ENCODE results near the gene ETFA.

Gene ETFA

DNA sequence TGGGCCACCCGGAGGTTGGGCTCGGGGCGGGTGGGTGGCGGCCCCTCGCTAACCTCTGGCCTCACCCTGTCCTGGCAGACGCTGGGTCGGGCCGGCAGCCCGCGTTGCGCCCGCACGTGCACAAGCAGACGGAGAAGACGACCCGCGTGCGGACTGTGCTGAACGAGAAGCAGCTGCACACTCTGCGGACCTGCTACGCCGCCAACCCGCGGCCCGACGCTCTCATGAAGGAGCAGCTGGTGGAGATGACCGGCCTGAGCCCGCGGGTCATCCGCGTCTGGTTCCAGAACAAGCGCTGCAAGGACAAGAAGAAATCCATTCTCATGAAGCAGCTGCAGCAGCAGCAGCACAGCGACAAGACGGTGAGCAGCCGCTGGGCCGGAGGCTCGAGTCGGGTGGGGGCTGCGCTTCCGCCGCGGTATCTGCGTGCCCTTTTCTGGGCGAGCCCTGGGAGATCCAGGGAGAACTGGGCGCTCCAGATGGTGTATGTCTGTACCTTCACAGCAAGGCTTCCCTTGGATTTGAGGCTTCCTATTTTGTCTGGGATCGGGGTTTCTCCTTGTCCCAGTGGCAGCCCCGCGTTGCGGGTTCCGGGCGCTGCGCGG is 29.0 kb upstream of the ETFA start:
- no peak for DNase-seq

DNA sequence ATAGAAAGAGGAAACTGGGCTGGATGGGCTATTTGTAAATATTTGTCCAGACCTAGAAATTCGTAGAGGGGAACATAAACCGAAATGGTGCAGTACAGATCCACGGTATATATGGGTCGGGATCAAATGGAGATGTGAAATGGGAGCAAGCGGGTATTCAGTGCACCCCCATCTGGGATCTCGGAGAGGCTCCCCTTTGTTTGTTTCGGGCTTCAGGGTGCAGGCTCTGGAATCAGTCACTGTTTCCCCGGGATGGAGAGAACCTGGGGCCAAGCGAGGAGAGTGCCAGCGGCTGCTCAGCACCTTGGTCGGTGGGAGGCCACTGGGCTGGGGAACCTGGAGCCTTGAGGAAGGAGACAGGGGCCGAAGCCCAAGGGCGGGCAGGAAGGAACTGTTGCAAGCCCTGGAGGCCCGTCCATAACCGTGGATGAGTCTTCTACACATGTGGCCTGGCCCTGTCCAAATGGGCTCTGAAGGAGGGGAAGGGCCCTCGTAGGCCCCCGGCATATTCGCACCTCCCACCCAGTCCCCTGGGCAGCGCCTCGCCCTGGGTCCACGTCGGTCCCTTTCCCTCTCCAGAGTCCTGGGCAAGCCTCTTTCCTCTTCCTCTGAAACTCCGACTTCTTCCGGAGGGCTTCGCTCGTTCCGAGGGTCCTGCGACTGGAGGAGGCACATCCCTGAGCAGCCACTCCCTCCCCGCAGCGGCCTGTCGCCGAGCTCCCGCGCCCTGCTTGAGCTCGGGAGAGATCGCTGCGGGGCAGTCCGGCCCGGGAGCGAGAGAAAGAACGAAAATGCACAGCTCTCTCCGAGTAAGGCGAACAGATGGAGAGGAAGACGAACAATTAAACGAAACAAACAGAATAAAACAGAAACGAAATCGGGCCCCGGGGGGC is 28.3 kb upstream of the ETFA start:
- DNase-seq = no peak

DNA sequence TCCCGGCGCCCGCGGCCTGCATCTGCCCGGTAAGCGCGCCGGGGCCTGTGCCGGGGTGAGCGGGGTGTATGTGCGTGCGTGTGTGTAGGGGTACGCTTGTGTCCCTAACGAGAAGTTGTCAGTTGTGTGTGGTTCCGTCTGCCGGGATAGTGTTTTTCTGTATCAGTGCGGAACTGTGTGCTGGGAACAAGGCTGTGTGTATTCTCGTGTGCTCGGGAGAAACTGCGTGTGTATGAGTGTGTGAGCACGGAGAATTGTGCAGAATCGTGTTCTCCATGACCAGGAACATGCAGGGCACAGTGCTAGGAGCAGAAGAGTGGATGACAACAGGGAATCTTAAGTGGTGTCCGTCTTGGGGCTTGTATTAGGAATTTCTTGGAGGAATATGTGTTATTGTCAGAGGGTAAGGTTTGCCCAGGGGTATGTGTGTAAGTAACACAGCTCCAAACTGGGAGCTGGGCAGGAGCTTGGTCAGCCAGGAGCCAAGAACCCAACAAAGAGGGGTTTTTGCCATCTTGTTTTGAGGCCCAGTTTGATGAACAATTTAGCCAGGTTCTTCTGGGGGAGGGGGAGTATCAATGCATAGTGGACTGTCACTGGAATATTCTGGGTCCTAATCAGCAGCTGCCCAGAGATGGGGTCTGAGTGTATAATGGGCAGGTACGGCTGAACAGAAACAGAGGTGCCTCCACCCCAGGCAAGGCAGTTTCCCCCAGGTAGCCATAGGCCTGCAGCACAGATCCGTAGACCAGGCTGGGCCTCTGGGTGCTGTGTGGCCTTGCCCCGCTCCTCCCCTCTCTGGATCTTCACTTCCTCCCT is 27.4 kb upstream of the ETFA start:
- no peak for DNase-seq

DNA sequence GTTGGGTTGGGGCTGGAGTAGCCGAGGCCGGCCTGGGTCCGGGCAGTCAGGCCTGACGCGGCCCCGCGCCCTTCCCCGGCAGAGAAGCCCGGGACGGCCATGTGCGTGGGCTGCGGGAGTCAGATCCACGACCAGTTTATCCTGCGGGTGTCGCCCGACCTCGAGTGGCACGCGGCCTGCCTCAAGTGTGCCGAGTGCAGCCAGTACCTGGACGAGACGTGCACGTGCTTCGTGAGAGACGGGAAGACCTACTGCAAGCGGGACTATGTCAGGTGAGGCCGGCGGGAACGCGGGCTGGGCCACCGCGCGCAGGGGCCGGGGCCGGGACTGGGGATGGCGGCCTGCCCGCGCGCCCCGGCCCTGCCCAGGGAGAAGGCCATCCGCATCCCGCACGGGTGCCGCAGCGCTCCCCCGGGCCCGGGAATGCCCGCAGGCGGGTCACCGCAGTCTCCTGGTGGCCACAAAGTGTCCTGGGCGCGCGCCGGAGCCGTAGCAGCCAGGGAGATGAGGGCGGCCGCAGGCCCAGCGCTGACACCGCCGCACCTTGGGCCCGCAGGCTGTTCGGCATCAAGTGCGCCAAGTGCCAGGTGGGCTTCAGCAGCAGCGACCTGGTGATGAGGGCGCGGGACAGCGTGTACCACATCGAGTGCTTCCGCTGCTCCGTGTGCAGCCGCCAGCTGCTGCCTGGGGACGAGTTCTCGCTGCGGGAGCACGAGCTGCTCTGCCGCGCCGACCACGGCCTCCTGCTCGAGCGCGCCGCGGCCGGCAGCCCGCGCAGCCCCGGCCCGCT is 26.6 kb upstream of the ETFA start:
- DNase-seq = no peak

DNA sequence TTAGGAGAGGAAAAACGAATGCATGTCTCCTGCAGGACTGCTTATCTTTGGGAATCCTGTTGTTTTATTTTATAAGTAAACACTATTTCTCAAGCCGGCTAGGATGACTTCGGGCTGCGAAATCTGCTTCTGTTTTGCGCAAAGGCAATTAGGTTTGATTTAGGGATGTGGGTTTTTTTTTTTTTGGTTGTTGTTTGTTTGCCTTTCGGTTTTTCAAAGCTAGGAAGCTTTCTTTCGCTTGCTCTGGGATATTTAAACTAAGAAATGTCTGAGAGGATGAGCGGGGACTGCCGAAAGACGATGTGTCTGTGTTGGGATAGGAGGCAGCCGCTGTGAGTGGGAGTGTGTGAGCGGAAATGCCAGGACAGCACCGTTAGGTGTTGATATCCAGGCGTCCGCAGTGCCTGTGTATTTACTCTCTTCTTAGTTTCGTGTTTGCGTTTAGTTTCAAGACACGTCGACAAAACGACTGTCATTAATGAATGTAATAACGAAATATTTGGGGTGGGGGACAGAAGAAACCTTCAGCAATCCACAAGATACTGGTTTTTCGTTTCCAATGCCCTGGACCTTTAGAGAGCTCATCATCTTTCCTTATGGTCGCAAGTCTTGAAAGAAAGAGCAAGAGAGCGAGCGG is 25.9 kb upstream of the ETFA start:
- no peak for DNase-seq

GRCh38 chr15:76336254-76337058 is 25.2 kb upstream of the ETFA start, which contains the start of gene ISL2:
ISL2 (plus strand) TSS chr15:76336773; CDS start chr15:76336884, 111 bp downstream.
- DNase-seq = peak; percentile 64

- no peak for DNase-seq
These were observed 24.3 kb upstream of the ETFA start for GRCh38 chr15:76335307-76336253.

GRCh38 chr15:76334438-76335306 is 23.4 kb upstream of the ETFA start:
- DNase-seq = no peak

DNA sequence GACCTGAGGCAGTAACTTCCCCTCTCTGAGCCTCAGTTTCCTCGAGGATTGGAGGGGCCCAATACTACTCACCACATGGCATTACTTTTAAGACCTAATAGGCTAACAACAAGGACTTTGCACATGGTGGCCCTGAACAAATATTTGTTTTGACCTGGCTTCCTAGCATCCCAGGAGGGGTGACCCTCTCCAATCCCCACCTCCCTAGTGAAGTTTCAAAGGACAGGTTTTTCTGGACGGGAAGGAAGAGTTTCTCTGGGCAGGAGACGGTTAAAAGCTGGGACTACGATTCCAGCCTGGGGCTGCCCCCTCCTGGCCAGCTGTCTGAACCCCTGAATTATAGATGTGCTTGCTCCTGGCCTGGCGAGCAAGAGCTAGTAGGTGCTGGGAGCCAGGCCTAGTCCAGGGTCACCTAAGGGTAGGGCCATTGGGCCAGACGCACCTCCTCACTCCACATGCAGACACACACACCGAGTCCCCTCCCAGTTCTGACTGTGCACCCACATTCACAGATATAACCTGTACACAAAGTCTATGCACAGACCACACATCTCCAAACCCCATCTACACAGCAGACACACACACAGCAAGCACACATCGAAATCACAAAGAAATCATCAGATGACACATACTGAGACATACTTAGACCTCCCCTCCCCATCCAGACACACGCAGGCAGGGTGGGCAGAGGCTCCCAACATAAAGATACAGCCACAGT is 22.6 kb upstream of the ETFA start:
- no peak for DNase-seq

DNA sequence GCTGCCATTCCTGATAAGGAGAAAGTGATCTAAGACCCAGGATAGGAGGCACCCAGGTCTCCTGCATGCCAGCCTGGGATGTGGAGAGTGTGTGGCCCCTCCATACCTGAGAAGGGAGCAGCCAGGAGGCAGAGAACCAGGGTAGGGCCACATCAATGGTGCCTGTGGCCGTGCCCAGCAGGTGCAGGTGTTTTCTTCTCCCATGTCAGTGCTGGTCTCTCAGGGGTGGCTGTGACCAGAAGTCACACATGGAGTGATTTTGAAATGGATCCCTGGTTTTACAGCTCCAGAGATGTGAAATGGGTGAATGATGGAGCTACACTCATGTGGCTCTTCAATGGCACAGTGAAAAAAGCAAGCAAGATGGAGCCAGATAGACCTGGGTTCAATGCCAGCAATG is 22.0 kb upstream of the ETFA start:
- no peak for DNase-seq

GRCh38 chr15:76332796-76333195 is 21.5 kb upstream of the ETFA start:
- DNase-seq = no peak

DNA sequence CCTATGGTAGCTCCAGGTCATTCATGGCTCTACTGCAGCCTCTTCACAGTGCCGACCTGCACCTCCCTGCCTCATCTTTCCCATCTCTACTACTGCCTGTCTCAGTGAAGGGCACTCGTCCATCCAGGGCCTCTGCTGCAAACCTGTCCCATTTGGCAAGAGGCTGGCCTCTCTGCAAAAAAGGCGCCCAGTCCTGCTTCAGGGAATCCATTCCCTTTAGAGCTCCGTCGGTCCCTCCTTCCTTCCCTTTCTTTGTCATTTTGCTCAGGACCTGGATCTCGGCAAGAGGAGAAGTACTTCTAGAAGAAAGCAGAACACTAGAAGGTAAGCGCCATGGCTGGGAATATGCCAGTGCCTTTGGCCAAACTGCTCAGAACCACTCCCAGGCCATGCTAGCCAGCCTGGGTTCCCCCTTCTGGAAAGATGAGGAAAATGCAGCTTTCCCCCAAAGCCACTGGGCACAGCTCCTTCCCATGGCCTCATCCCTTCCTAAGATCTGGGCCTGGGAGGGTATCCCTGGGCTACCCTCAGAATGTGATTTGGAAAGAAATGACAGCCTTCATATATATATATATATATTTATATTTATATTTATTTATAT is 18.9 kb upstream of the ETFA start:
- DNase-seq = no peak

DNA sequence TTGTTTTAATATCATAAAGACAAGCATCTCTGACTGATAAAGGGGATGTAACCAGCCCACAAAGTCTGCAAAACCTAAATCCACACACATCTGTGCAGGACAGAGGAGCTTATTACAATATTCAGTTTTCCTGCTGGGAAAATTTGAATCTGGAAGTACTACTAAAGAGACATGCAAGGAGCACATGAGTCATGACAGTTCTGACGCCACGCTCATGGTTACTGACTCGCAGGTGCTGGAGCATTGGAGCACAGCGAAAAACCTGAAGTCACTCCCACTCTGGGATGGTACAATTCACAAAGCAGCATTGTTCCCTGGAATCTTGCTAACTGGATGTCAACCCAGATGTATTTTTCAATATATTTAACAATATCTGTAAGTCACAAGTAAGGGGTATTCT is 17.7 kb upstream of the ETFA start:
- DNase-seq = no peak

- no peak for DNase-seq
These were observed 16.9 kb upstream of the ETFA start for GRCh38 chr15:76328106-76328696.

DNA sequence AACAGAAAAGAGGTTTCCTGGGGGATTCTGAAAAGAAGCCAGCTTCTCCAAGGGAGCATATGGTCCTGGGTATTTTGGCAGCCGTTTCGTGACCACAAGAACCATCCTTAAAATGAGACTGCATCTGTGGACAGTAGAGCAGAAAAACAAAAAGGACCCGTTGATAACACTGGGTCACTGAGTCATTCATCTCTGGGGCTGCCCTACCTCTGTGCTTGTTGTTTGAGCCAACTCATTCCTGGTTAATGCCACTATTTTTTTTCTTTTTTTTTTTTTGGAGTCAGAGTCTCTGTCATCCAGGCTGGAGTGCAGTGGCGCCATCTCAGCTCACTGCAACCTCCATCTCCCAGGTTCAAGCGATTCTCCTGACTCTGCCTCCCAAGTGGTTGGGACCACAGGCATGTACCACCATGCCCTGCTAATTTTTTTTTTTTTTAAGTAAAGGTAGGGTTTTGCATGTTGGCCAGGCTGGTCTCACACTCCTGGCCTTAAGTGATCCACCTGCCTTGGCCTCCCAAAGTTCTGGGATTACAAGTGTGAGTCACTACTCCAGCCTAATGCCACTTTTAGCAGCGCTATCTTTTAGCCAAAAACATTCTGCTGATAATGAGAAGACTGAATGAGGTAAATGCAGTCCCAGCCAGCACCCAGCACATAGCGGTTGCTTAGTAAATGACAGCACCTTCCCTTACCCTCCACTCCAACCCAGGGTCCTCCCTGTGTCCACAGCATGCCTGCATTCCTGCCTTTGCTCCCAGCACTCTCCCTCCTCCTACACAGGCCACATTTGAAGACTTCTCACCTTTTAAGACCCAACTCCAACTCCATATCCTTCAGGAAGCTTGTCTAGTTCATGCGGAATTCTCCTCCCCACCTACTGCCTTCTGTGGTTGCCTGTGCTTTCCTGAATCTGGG is 16.2 kb upstream of the ETFA start:
- no peak for DNase-seq

DNA sequence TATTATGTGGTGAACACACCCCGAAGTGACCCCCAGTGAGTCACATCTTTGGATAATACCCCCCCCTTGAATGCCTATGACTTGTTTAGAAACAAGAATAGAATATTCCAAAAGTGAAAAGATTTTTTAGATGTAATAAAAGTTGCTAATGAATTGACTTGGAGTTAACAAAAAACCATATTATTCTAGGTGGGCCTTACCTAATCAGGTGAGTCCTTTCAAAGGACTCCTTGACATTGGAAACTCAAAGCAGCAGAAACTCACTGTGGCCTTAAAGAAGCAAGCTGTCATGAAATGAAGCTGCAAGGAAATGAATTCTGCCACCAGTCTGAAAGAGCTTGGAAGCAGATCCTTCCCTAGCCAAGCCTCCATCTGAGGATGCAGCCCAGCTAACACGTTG is 14.4 kb upstream of the ETFA start:
- DNase-seq = no peak
